ENCODE results near the gene CCDC30. TPM values are rescaled to one million over a fixed set of nuclear protein-coding genes. Genes with fewer than 3 reads are reported as not detected.

The CCDC30 gene
- total and polyA plus RNA-seq, 10 of the 15 experiments (the other 5 are each of a cell fraction or from before 2014, with no cell fraction given) = 0.46 to 1.8 (median 1.0) TPM

DNA sequence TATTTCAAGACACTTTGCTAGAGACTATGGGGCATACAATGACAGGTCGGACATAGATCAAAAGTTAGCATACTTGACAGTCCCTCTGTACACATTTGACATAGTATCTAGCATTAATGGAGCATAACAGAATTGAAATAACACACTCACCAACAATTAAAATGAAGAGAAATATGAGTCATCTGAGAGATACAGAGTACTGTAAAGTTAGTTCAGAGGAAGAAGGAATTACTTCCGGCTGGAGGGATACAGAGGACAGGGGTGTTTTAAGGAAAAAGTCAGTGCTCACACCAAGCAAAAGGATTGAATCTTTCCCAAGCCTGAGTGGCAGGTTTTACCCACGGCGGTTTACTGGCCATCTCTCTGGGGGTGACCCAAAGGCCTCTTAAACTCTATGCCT is 9.7 kb upstream of the CCDC30 start:
- Histone ChIP-seq H3K27ac (ENCODE audit: control insufficient read depth, insufficient read depth) (no peak overlapping the region), H4K20me1 (ENCODE audit: control insufficient read depth, insufficient read depth) (no peaks in the 10 kb centered on the region), H3K4me1 (ENCODE audit: control insufficient read depth, insufficient read depth, low read length) (peaks cover 5% of the 10 kb centered on the region), H3K27me3 (replicated peaks in 1 of 2; ENCODE audit: control insufficient read depth in 2 of 2, insufficient read depth in 2 of 2, low read length in 1 of 2) (no peaks in the 10 kb centered on the region), H3K4me3 (no peak overlapping the region), H2AFZ (ENCODE audit: control insufficient read depth, low read depth, low read length) (no peak overlapping the region), H3K9me3 (replicated peaks; ENCODE audit: control insufficient read depth, insufficient read depth, low read length) (no peaks in the 10 kb centered on the region), H3K9ac (ENCODE audit: control insufficient read depth, insufficient read depth, low read length) (no peak overlapping the region), H3K36me3 (ENCODE audit: control insufficient read depth in 2 of 2, insufficient read depth in 2 of 2, low read length in 1 of 2) (no peaks in the 10 kb centered on the region), H3K79me2 (ENCODE audit: control insufficient read depth, insufficient read depth, low read length) (peaks cover 20% of the 10 kb centered on the region), H3K4me2 (ENCODE audit: control insufficient read depth, insufficient read depth) (no peak overlapping the region)
- ATAC-seq = no peak
- intact Hi-C loops (cut with micrococcal nuclease; ENCODE audit: unreplicated experiment) (no loop called here), in situ Hi-C loops (cut with MboI) (no loop called here)
- RAD21 ChIA-PET (ENCODE audit: unreplicated experiment) = no interaction called here
- SMC1A ChIA-PET (ENCODE audit: uncharacterized antibody, unreplicated experiment) = no interaction called here
- no peak for DNase-seq (ENCODE audit: low read depth, low spot score)
- WGBS (ENCODE audit: insufficient coverage, insufficient replicate concordance, low lambda C conversion rate, missing lambda C conversion rate) = 96% methylated on average over 4 of the region's 4 CpGs
- POLR2A ChIA-PET = no interaction called here
- CTCF ChIA-PET = no interaction called here
- no TSS peak for BruUV-seq (replicated peaks)
- no peak for FAIRE-seq
- TF ChIP-seq KDM1A (IDR thresholded peaks at IDR 0.05; ENCODE audit: borderline replicate concordance) = no peak
- no peak for TF ChIP-seq BMI1 (IDR thresholded peaks at IDR 0.05; ENCODE audit: borderline replicate concordance)

- intact Hi-C loops (cut with micrococcal nuclease; ENCODE audit: unreplicated experiment) = no loop called here
- H3K27me3 ChIP-seq (replicated peaks in 1 of 2; ENCODE audit: control insufficient read depth in 2 of 2, insufficient read depth in 2 of 2, low read length in 1 of 2) = no peaks in the 10 kb centered on the region
- no peaks in the 10 kb centered on the region for H4K20me1 ChIP-seq (ENCODE audit: control insufficient read depth, insufficient read depth)
- no peak overlapping the region for H2AFZ ChIP-seq (ENCODE audit: control insufficient read depth, low read depth, low read length)
- H3K27ac ChIP-seq (ENCODE audit: control insufficient read depth, insufficient read depth) = no peak overlapping the region
- peaks cover 0 to 8% of the 10 kb centered on the region in 2 experiments; a peak in 1 of 4 replicates for H3K36me3 ChIP-seq (ENCODE audit: control insufficient read depth in 2 of 2, insufficient read depth in 2 of 2, low read length in 1 of 2)
- DNase-seq (ENCODE audit: low read depth, low spot score) (no peak), FAIRE-seq (no peak), ATAC-seq (no peak)
- BruUV-seq (replicated peaks) = no TSS peak
- peaks cover 5% of the 10 kb centered on the region for H3K4me1 ChIP-seq (ENCODE audit: control insufficient read depth, insufficient read depth, low read length)
- RAD21 ChIA-PET (ENCODE audit: unreplicated experiment) = no interaction called here
- SMC1A ChIA-PET (ENCODE audit: uncharacterized antibody, unreplicated experiment) = interaction anchor here (0.5 to 0.7 kb wide), 2 partner anchors 184 to 863 kb away, joined by 3 read pairs; no protein-coding TSS in a partner anchor
- POLR2A ChIA-PET = interaction anchor here (0.6 kb wide), 1 partner anchor 16 kb away, joined by 4 read pairs; no protein-coding TSS in a partner anchor
- WGBS (ENCODE audit: insufficient coverage, insufficient replicate concordance, low lambda C conversion rate, missing lambda C conversion rate) = 100% methylated on average over 5 of the region's 5 CpGs
- no peak overlapping the region for H3K4me2 ChIP-seq (ENCODE audit: control insufficient read depth, insufficient read depth)
- no peaks in the 10 kb centered on the region for H3K9me3 ChIP-seq (replicated peaks; ENCODE audit: control insufficient read depth, insufficient read depth, low read length)
- H3K9ac ChIP-seq (ENCODE audit: control insufficient read depth, insufficient read depth, low read length) = no peak overlapping the region
- in situ Hi-C loops (cut with MboI) = no loop called here
- TF ChIP-seq ELK1 (IDR thresholded peaks at IDR 0.05; ENCODE audit: low read depth, low read length) = no peak
- no peak for TF ChIP-seq RAD51 (IDR thresholded peaks at IDR 0.05)
- TF ChIP-seq HDGF (IDR thresholded peaks at IDR 0.05) = no peak
- no peak for TF ChIP-seq SMC3 (IDR thresholded peaks at IDR 0.05; ENCODE audit: borderline replicate concordance, low read length)
- TF ChIP-seq, protein P1, sequence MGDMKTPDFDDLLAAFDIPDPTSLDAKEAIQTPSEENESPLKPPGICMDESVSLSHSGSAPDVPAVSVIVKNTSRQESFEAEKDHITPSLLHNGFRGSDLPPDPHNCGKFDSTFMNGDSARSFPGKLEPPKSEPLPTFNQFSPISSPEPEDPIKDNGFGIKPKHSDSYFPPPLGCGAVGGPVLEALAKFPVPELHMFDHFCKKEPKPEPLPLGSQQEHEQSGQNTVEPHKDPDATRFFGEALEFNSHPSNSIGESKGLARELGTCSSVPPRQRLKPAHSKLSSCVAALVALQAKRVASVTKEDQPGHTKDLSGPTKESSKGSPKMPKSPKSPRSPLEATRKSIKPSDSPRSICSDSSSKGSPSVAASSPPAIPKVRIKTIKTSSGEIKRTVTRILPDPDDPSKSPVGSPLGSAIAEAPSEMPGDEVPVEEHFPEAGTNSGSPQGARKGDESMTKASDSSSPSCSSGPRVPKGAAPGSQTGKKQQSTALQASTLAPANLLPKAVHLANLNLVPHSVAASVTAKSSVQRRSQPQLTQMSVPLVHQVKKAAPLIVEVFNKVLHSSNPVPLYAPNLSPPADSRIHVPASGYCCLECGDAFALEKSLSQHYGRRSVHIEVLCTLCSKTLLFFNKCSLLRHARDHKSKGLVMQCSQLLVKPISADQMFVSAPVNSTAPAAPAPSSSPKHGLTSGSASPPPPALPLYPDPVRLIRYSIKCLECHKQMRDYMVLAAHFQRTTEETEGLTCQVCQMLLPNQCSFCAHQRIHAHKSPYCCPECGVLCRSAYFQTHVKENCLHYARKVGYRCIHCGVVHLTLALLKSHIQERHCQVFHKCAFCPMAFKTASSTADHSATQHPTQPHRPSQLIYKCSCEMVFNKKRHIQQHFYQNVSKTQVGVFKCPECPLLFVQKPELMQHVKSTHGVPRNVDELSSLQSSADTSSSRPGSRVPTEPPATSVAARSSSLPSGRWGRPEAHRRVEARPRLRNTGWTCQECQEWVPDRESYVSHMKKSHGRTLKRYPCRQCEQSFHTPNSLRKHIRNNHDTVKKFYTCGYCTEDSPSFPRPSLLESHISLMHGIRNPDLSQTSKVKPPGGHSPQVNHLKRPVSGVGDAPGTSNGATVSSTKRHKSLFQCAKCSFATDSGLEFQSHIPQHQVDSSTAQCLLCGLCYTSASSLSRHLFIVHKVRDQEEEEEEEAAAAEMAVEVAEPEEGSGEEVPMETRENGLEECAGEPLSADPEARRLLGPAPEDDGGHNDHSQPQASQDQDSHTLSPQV (IDR thresholded peaks at IDR 0.05) = no peak
- TF ChIP-seq NFYA (IDR thresholded peaks at IDR 0.05; ENCODE audit: borderline replicate concordance, low read depth, low read length) = no peak
- no peak for TF ChIP-seq BACH1 (IDR thresholded peaks at IDR 0.05; ENCODE audit: borderline replicate concordance)
- TF ChIP-seq RAD21 (IDR thresholded peaks at IDR 0.05; ENCODE audit: insufficient read depth, low read depth, low read length) = no peak
- H3K79me2 ChIP-seq (ENCODE audit: control insufficient read depth, insufficient read depth, low read length) = peaks cover 22% of the 10 kb centered on the region
- no peak overlapping the region for H3K4me3 ChIP-seq
- CTCF ChIA-PET = no interaction called here
Observed at GRCh38 chr1:42454403-42454802, 8.7 kb upstream of the CCDC30 start.

Data from GM12878 (cell line).